ENCODE results near the gene TRIM24.

- TF ChIP-seq CTCF (IDR thresholded peaks at IDR 0.05; ENCODE audit: low read length) (no peak), EZH2 (IDR thresholded peaks at IDR 0.05; ENCODE audit: borderline replicate concordance, low read length) (no peak)
Measured at GRCh38 chr7:138568655-138569054, 108.6 kb downstream of the TRIM24 start.
